ENCODE data around the gene EIF4EBP3.
"Not testable (repeated sequence)": the region's sequence is repeated elsewhere in the genome, so short reads cannot be mapped to it uniquely, and the experiment has no call there.

EIF4EBP3 gene

GRCh38 chr5:140571105-140571504 lies 23.6 kb downstream of the EIF4EBP3 start:
- no peak for DNase-seq
- intact Hi-C loops (cut with DNase I), result no loop called here

GRCh38 chr5:140573683-140574082 lies 26.2 kb downstream of the EIF4EBP3 start:
- peak in 1 of 10 donors; percentile 84 for DNase-seq
- intact Hi-C loops (cut with DNase I), result no loop called here

GRCh38 chr5:140574165-140574564 lies 26.7 kb downstream of the EIF4EBP3 start:
- intact Hi-C loops (cut with DNase I), result no loop called here
- DNase-seq, result no peak

- intact Hi-C loops (cut with DNase I), result no loop called here
- DNase-seq, result peak in 7 of 10 donors; percentile 43 to 90 (median 53)
These were observed 27.8 kb downstream of the EIF4EBP3 start for GRCh38 chr5:140575309-140575708.

- intact Hi-C loops (cut with DNase I), result no loop called here
These were observed 29.3 kb downstream of the EIF4EBP3 start for GRCh38 chr5:140576776-140577201.

GRCh38 chr5:140579188-140579747 lies 31.8 kb downstream of the EIF4EBP3 start:
- intact Hi-C loops (cut with DNase I), result not testable (repeated sequence)

More at GRCh38 chr5:140576776-140577201, 29.3 kb downstream of the EIF4EBP3 start:
- DNase-seq, result no peak

GRCh38 chr5:140587495-140587894 lies 40.0 kb downstream of the EIF4EBP3 start:
- intact Hi-C loops (cut with DNase I), result no loop called here
- DNase-seq, result no peak

More at GRCh38 chr5:140579188-140579747, 31.8 kb downstream of the EIF4EBP3 start:
- not testable (repeated sequence) for DNase-seq

GRCh38 chr5:140588311-140589070 lies 41.0 kb downstream of the EIF4EBP3 start:
- intact Hi-C loops (cut with DNase I), result no loop called here
- DNase-seq, result no peak

- intact Hi-C loops (cut with DNase I), result no loop called here
- DNase-seq, result no peak
These were observed 43.4 kb downstream of the EIF4EBP3 start for GRCh38 chr5:140590861-140591260.

- intact Hi-C loops (cut with DNase I), result no loop called here
These were observed 44.4 kb downstream of the EIF4EBP3 start for GRCh38 chr5:140591747-140592372.

GRCh38 chr5:140593070-140593469 lies 45.6 kb downstream of the EIF4EBP3 start:
- DNase-seq; intact Hi-C loops (cut with DNase I): not testable (repeated sequence)

More at GRCh38 chr5:140591747-140592372, 44.4 kb downstream of the EIF4EBP3 start:
- no peak for DNase-seq

GRCh38 chr5:140594169-140594568 lies 46.7 kb downstream of the EIF4EBP3 start:
- intact Hi-C loops (cut with DNase I), result no loop called here
- DNase-seq, result no peak

- intact Hi-C loops (cut with DNase I), result no loop called here
- DNase-seq, result peak in 3 of 10 donors; percentile 11 to 38 (median 29)
These were observed 48.3 kb downstream of the EIF4EBP3 start for GRCh38 chr5:140595538-140596300.

- no peak for DNase-seq
- intact Hi-C loops (cut with DNase I), result no loop called here
These were observed 48.9 kb downstream of the EIF4EBP3 start for GRCh38 chr5:140596321-140596741.

GRCh38 chr5:140598836-140599235 lies 51.4 kb downstream of the EIF4EBP3 start:
- intact Hi-C loops (cut with DNase I), result no loop called here

More at GRCh38 chr5:140598836-140599235, 51.4 kb downstream of the EIF4EBP3 start:
- DNase-seq, result no peak
